Measurements from ENCODE around the gene RPL35. TPM values are rescaled to one million over a fixed set of nuclear protein-coding genes. Genes with fewer than 3 reads are reported as not detected.
A peak's percentile ranks its signal among the peaks of the same experiment; 100 is the strongest.

Gene RPL35
- total RNA-seq, 1 donor from 2014 or later: 3,310 TPM

GRCh38 chr9:124813501-124814163 is 48.1 kb downstream of the RPL35 start:
- no peak for TF ChIP-seq CTCF (IDR thresholded peaks at IDR 0.05; ENCODE audit: insufficient read depth, low read length, poor library complexity, severe bottlenecking)
- H3K27me3 ChIP-seq (ENCODE audit: control insufficient read depth, insufficient read depth, low read length): no peaks in the 10 kb centered on the region
- DNase-seq (ENCODE audit: low read depth): no peak
- H3K4me3 ChIP-seq (ENCODE audit: low read depth, low read length): no peak overlapping the region
- no peaks in the 10 kb centered on the region for H3K36me3 ChIP-seq (ENCODE audit: control insufficient read depth, insufficient read depth, low read length)

GRCh38 chr9:124813041-124813440 is 48.7 kb downstream of the RPL35 start:
- Histone ChIP-seq H3K27me3 (ENCODE audit: control insufficient read depth, insufficient read depth, low read length) (no peaks in the 10 kb centered on the region), H3K4me3 (ENCODE audit: low read depth, low read length) (no peak overlapping the region), H3K36me3 (ENCODE audit: control insufficient read depth, insufficient read depth, low read length) (no peaks in the 10 kb centered on the region)
- no peak for TF ChIP-seq CTCF (IDR thresholded peaks at IDR 0.05; ENCODE audit: insufficient read depth, low read length, poor library complexity, severe bottlenecking)
- DNase-seq (ENCODE audit: low read depth): no peak

GRCh38 chr9:124812441-124812876 is 49.3 kb downstream of the RPL35 start:
- peak; percentile 95 for DNase-seq (ENCODE audit: low read depth)

GRCh38 chr9:124810663-124811355 is 50.9 kb downstream of the RPL35 start:
- DNase-seq (ENCODE audit: low read depth): peak; percentile 63
- no peak for TF ChIP-seq CTCF (IDR thresholded peaks at IDR 0.05; ENCODE audit: insufficient read depth, low read length, poor library complexity, severe bottlenecking)
- no peak overlapping the region for H3K4me3 ChIP-seq (ENCODE audit: low read depth, low read length)
- no peaks in the 10 kb centered on the region for H3K27me3 ChIP-seq (ENCODE audit: control insufficient read depth, insufficient read depth, low read length)
- H3K36me3 ChIP-seq (ENCODE audit: control insufficient read depth, insufficient read depth, low read length): no peaks in the 10 kb centered on the region

More at GRCh38 chr9:124812441-124812876, 49.3 kb downstream of the RPL35 start:
- H3K36me3 ChIP-seq (ENCODE audit: control insufficient read depth, insufficient read depth, low read length): no peaks in the 10 kb centered on the region
- H3K4me3 ChIP-seq (ENCODE audit: low read depth, low read length): no peak overlapping the region
- H3K27me3 ChIP-seq (ENCODE audit: control insufficient read depth, insufficient read depth, low read length): no peaks in the 10 kb centered on the region
- peak; percentile 11 for TF ChIP-seq CTCF (IDR thresholded peaks at IDR 0.05; ENCODE audit: insufficient read depth, low read length, poor library complexity, severe bottlenecking)

GRCh38 chr9:124809741-124810500 is 51.8 kb downstream of the RPL35 start:
- Histone ChIP-seq H3K4me3 (ENCODE audit: low read depth, low read length) (no peak overlapping the region), H3K27me3 (ENCODE audit: control insufficient read depth, insufficient read depth, low read length) (no peaks in the 10 kb centered on the region), H3K36me3 (ENCODE audit: control insufficient read depth, insufficient read depth, low read length) (no peaks in the 10 kb centered on the region)
- no peak for DNase-seq (ENCODE audit: low read depth)
- TF ChIP-seq CTCF (IDR thresholded peaks at IDR 0.05; ENCODE audit: insufficient read depth, low read length, poor library complexity, severe bottlenecking): no peak
